ENCODE results near the gene ANKS6.

ANKS6 gene

DNA sequence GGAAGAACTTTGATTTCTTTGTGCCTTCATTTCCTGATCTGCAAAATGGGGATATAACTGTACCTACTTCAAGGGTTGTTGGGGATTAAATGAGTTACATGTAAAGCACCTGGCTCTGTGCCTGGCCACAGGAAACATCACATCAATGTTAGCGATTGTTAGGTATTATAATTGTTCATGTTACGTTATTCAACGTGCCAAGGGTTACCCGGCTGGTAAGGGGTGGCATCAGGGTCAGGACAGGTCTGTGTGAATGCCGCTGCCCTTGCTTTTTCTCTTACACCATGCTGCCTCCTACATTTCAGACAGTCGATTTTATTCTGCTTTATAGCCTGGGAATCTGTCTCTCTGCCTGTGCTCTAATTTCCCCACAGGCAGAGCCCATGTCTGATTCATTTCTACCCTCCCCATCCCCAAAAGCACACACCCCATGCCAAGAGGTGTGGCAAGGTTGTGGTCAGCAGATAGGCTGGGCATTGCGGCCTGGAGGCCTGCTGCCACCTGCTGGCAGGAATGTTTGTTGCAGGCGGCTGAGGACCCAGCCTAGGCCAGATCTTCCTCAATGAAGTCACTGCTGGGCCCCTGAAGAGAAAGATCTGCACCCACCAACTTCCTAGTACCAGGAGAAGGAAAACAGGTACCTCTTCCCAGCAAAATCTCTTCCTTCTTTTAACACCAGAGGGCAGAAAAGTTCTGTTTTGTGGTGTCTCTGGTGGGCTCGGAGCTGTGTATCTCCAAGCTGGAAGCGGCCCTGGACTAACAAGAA lies 5.3 kb downstream of the ANKS6 start:
- DNase-seq = peak; percentile 58 to 67

GRCh38 chr9:98790134-98790841 lies 6.1 kb downstream of the ANKS6 start:
- DNase-seq = no peak

DNA sequence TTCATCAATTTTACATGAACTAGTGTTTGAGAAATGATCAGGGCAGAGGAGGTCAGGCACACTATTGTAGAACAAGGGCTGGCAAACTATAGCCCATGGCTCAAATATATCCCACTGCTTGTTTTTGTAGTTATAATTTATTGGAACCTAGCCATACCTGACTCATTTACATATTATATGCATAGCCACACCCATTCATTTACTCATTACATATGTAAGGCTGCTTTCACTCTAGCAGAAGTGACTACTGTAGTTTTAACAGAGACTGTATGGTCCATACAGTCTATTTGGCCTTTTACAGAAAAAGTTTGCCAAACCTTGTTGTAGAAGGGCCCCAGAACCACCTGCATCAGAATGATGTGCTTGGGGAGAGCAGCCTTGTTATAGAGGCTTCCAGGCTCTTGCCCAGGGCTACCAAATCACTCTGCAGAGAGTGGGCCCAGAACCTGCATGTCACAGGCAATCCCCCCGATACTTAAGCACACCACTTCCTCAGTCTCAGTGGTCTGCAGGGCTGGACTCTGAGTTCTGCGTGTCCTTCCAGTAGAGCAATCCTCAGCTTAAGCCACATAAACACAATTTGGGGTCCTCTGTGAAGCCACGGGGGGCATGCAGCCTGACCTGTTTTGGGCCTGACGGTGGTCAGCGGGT lies 6.7 kb downstream of the ANKS6 start:
- no peak for DNase-seq

DNA sequence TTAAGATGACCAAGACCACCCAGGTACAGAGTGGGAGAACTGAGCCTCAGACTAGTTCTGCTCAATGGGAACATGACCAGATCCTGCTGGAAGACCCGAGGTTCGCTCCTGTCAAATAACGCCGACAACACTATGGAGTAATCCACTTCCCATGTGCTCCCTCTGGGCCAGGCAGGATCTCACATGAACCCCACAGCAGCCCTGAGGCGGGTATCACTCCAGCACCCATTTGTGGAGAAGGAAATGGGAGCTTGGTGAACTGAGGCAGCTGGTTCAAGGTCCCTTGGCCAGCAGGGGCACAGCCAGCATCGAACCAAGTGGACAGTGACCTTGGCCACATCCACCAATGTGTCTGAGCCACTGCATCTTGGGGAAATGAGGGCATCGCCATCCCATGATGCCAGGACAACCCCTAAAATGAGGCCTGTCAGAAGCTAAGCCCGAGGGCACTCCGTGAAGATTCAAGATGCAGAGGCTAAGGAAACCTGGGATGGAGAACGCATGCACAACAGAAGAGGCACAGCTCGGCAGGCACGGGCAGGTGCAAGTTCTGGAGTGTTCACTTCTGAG lies 8.5 kb downstream of the ANKS6 start:
- no peak for DNase-seq

- no peak for DNase-seq
These were observed 9.4 kb downstream of the ANKS6 start for GRCh38 chr9:98786750-98787510.

DNA sequence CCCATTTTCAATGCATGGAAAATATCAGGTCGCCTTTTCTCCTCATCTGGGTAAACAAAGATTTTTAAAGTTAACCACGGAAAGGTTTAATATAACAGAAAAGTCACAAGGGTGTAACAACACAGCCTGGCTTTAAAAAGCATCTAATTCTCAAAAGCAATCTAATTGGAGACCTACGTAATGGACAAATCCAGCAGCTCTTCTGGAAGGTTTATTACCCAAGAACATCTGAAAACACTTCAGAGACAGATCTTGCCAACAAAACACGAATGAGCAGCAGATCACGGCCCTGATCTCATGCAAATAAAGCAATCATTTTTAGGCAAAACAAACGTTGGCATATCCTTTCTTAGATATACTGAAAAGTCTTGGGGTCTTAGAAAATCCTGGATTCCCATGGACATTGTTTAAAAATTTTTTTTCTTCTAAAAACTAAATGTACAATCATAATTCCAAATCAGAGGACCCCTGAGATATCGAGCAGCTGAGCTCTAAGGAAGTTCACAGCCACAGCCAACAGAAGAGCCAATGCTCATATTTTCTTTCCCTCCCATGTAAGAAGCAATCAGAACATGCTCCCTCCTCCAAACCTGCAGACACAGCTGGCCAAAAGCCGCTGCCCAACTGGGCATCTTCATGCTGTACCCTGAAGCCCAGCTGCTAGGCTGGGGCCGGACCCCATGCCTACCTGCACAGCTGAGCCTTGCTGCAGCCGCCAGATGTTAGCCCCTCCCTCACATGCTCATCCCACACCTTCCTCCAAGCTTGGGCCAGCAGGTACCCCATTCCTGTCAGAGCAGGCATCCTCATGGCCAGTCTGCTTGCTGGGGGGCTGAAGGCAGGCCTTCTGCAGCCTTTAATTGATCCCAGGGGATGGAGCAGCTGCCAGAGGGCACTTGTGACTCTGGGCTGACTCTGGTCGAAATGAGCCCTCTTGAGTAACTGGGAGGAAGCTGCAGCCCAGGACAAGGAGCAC lies 11.2 kb downstream of the ANKS6 start:
- no peak for DNase-seq

GRCh38 chr9:98783518-98784226 lies 12.7 kb downstream of the ANKS6 start:
- no peak for DNase-seq

- DNase-seq = no peak
These were observed 14.6 kb downstream of the ANKS6 start for GRCh38 chr9:98781588-98782383.

DNA sequence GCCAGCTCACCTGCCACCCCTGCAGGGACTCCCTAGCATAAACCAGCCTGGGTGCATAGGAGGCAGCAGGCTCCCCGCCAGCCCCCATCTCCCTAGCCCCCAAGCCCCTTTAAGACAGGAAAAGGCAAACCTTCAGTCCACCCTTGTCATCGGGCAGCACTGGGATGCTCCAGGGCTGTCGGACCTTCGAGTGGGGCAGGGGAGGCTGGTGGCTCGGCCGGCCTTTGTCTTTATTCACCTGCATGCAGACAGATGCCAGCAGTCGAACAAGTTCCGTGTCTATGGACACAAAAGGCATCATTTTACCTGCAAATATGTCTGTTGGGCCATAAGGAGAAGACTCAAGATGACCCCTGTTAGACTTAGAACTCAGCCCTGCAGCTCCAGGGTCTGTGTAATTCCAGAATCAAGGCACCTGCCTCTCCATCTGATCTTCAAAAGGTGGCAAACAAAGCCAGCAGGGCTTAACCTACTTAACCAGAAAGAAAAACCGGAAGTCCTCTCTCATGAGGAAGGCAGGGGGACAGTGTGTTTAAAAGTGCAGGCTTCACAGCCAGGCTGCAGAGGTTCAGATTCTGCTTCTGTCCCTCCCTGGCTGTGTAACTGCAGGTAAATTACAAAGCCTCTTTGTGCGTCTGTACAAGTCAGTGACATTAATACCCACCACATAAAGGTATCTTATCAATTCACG lies 16.2 kb downstream of the ANKS6 start:
- no peak for DNase-seq

GRCh38 chr9:98778711-98779530 lies 17.4 kb downstream of the ANKS6 start:
- no peak for DNase-seq

DNA sequence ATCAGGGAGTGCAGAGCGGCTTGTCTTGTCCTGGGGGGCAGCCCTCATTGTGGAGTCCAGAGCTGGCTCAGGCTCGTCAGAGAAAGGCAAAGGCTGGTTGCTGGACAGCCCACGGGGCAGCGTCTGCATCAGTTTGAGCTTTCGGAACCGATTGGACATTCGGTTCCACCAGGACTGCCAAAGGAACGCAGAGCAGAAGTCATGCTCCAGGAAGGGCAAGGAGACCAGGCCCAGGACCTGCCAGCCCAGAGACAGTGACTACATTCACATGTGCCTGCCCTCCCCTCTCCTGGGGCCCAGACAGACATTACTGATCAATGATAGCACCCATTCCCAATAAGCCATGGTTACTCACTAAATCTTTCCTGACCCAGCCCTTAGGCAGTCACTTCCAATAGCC lies 18.1 kb downstream of the ANKS6 start:
- no peak for DNase-seq

DNA sequence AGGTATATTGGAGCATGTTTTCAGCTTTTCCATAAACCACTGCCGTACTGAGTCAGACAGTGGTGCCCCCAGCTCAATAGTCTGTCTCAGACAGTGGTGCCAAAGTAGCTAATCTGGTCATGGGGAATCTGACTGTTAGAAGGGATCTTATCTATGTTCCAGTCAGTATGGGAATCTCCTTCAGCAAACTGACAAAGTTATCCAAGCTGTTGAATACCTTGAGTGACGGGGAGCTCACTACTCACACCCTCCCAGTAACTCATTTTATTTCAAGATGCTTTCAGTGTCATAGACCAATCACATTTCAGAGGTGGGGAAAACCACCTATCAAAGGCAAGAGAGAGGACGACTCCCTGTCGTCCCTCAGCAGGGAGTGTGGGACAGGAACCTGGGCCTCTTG lies 18.7 kb downstream of the ANKS6 start:
- DNase-seq = no peak

- peak; percentile 16 to 51 for DNase-seq
These were observed 20.4 kb downstream of the ANKS6 start for GRCh38 chr9:98775831-98776441.

GRCh38 chr9:98774746-98775145 lies 21.6 kb downstream of the ANKS6 start:
- DNase-seq = peak in 1 of 2 donors; percentile 15

DNA sequence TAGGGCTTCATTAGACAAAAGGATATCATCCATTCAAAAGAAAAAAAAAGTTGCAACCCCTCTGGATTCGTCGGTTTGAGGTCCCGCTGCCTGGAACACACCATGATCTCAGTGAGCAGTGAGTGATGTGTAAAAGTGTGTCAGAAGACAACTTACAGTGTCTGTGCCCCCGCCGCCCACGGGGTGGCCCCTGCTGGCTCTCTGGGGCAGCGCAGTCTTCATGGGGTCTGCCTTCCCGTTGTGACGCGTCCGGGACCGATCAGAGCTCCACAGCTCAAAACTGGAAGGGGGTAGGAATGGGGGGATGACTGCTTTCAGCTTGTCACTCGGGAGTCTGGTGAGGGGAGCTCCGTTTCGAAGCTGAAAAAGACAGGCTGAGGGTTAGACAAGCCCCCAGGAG lies 22.6 kb downstream of the ANKS6 start:
- DNase-seq = no peak

GRCh38 chr9:98772364-98773155 lies 23.8 kb downstream of the ANKS6 start:
- no peak for DNase-seq

GRCh38 chr9:98771209-98771874 lies 25.0 kb downstream of the ANKS6 start:
- DNase-seq = no peak
